ENCODE data around the gene CCDC59. TPM values are rescaled to one million over a fixed set of nuclear protein-coding genes. Genes with fewer than 3 reads are reported as not detected.

The CCDC59 gene
- total RNA-seq, 1 experiment from 2014 or later = 76.6 TPM

DNA sequence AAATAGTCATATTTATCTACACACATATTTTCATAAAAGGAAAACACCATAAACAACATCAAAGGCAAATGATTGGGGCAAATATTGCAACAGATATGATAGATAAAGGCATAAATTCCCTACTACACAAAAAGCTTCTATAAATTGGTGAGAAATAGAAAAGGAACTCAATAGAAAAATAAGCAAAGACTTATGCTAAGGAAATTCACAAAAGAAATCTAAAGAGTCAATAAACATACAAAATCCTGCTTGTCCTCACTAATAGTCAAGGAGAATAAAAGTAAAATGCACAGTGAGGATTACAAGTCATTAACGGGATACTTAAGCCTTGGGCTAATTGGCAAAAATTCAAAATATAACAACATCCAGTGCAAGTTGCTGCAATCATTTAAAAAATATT, 30.3 kb downstream of the CCDC59 start:
- H3K27ac ChIP-seq (ENCODE audit: low read depth, low read length) = no peak overlapping the region
- H3K9me3 ChIP-seq (ENCODE audit: control insufficient read depth in 1 of 2, insufficient read depth in 1 of 2, low read depth in 1 of 2, low read length in 2 of 2) = no peaks in the 10 kb centered on the region
- TF ChIP-seq CEBPB (IDR thresholded peaks at IDR 0.05; ENCODE audit: low read depth) (no peak), RAD21 (IDR thresholded peaks at IDR 0.05; ENCODE audit: low read depth) (no peak), ATF3 (IDR thresholded peaks at IDR 0.05) (no peak), FOSL1 (IDR thresholded peaks at IDR 0.05; ENCODE audit: low read depth) (no peak), YY1 (IDR thresholded peaks at IDR 0.05; ENCODE audit: extremely low read depth, insufficient replicate concordance, low read depth, low read length) (no peak), SIN3A (IDR thresholded peaks at IDR 0.05; ENCODE audit: low read depth) (no peak), POLR2AphosphoS5 (IDR thresholded peaks at IDR 0.05; ENCODE audit: low read depth, low read length) (no peak), EGR1 (IDR thresholded peaks at IDR 0.05; ENCODE audit: low read depth) (no peak), SP1 (IDR thresholded peaks at IDR 0.05; ENCODE audit: low read depth) (no peak), TCF7L2 (IDR thresholded peaks at IDR 0.05; ENCODE audit: borderline replicate concordance, extremely low read depth, insufficient read depth, insufficient read length) (no peak), CBX3 (IDR thresholded peaks at IDR 0.05; ENCODE audit: low read depth) (no peak), EZH2 (IDR thresholded peaks at IDR 0.05) (no peak), EZH2phosphoT487 (IDR thresholded peaks at IDR 0.05; ENCODE audit: borderline replicate concordance) (no peak), ELF1 (IDR thresholded peaks at IDR 0.05; ENCODE audit: borderline replicate concordance, low read depth) (no peak), SRF (IDR thresholded peaks at IDR 0.05; ENCODE audit: low read depth) (no peak)
- TF ChIP-seq, protein P1, sequence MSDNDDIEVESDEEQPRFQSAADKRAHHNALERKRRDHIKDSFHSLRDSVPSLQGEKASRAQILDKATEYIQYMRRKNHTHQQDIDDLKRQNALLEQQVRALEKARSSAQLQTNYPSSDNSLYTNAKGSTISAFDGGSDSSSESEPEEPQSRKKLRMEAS (IDR thresholded peaks at IDR 0.05) = no peak
- no peak overlapping the region for H2AFZ ChIP-seq (ENCODE audit: low read depth, low read length, poor library complexity, severe bottlenecking)
- no peak overlapping the region for H3K4me3 ChIP-seq (replicated peaks in 1 of 2; ENCODE audit: low read depth in 1 of 2, low read length in 2 of 2)
- no peak for DNase-seq (ENCODE audit: low read depth, low spot score)
- H4K20me1 ChIP-seq (ENCODE audit: insufficient read depth) = no peaks in the 10 kb centered on the region
- H3K4me1 ChIP-seq (ENCODE audit: control insufficient read depth in 1 of 2, insufficient read depth in 2 of 2, low read length in 2 of 2) = no peaks in the 10 kb centered on the region
- no TSS peak for BruUV-seq (replicated peaks)
- POLR2A ChIA-PET = no interaction called here
- intact Hi-C loops (cut with micrococcal nuclease) = loop anchor here (1.0 kb wide), 1 partner anchor 684 kb away; no protein-coding TSS in a partner anchor
- no peaks in the 10 kb centered on the region for H3K79me2 ChIP-seq (ENCODE audit: insufficient read depth, low read length)
- H3K4me2 ChIP-seq (ENCODE audit: low read length) = no peak overlapping the region
- RAD21 ChIA-PET (ENCODE audit: low non-redundant PET in 1 of 2, low total read pairs in 2 of 2, uncharacterized antibody in 2 of 2, unreplicated experiment in 2 of 2) = no interaction called here
- no peaks in the 10 kb centered on the region for H3K9me2 ChIP-seq (ENCODE audit: insufficient read depth)
- no peak for ATAC-seq
- CTCF ChIA-PET = interaction anchor here (1.3 kb wide), 1 partner anchor 684 kb away, joined by 4 read pairs; no protein-coding TSS in a partner anchor
- no peaks in the 10 kb centered on the region for H3K36me3 ChIP-seq (ENCODE audit: control insufficient read depth in 1 of 2, insufficient read depth in 2 of 2, low read length in 2 of 2)
- H3K9ac ChIP-seq (ENCODE audit: low read length) = no peak overlapping the region
- no peaks in the 10 kb centered on the region for H3K27me3 ChIP-seq (ENCODE audit: insufficient read depth, low read length)
